Thymus (tissue), 11 donors: Measurements from ENCODE around the gene ZFR2. TPM values are rescaled to one million over a fixed set of nuclear protein-coding genes. Genes with fewer than 3 reads are reported as not detected.

ENCODE experiments used
- DNase-seq, 9 donors: peaks; one replicate each; pipeline ENCODE4 v3.0.0-alpha.2; 2013; ENCODE audit warnings: low spot score in 9 of 9, low read depth in 6 of 9, missing footprints in 1 of 9
- H3K27ac ChIP-seq, 2 donors: one replicate each; pipeline ENCODE4 v1.5.1; 2013; ENCODE audit warnings: control low read depth in 1 of 2, low read depth in 1 of 2, low read length in 1 of 2, mild to moderate bottlenecking in 1 of 2, moderate library complexity in 1 of 2
- H3K27me3 ChIP-seq, 2 donors: one replicate each; pipeline ENCODE4 v1.5.1; 2013; ENCODE audit warnings: low read length in 1 of 2; ENCODE audit not compliant: control insufficient read depth in 2 of 2, insufficient read depth in 1 of 2
- H3K36me3 ChIP-seq, 2 donors: one replicate each; pipeline ENCODE4 v1.5.1; 2013; ENCODE audit warnings: low read length in 1 of 2, mild to moderate bottlenecking in 1 of 2, moderate library complexity in 1 of 2; ENCODE audit not compliant: control insufficient read depth in 2 of 2, insufficient read depth in 2 of 2
- H3K4me1 ChIP-seq, 2 donors: one replicate each; pipeline ENCODE4 v1.5.1; 2013; ENCODE audit warnings: low read length in 2 of 2; ENCODE audit not compliant: control insufficient read depth in 2 of 2, insufficient read depth in 2 of 2
- H3K4me3 ChIP-seq, 2 donors: one replicate each; pipeline ENCODE4 v1.5.1; 2013; ENCODE audit warnings: low read length in 2 of 2, control low read depth in 1 of 2, mild to moderate bottlenecking in 1 of 2
- H3K9me3 ChIP-seq, 2 donors: one replicate each; pipeline ENCODE4 v1.5.1; 2013; ENCODE audit warnings: low read length in 1 of 2, mild to moderate bottlenecking in 1 of 2; ENCODE audit not compliant: control insufficient read depth in 2 of 2, insufficient read depth in 1 of 2
- WGBS: extraction: QIAGEN DNeasy Blood & Tissue Kit; methylation state at CpG from one replicate; pipeline ENCODE4 v1.1.7; 2013; 5-methylcytosine and 5-hydroxymethylcytosine counted together
- polyA plus RNA-seq: library from polyadenylated mRNA; stranded (reverse); fragments of 200-250 nt; gene quantifications from one replicate; pipeline ENCODE4 v1.2.3, GENCODE V29; 2013
- total RNA-seq: library from RNA; stranded (reverse); fragments of 120-200 nt; gene quantifications from one replicate; pipeline ENCODE4 v1.2.4, GENCODE V29; 2013
- donor health status: healthy.

Gene ZFR2
- total and polyA plus RNA-seq, 2 donors, result 0.32 to 0.33 TPM

DNA sequence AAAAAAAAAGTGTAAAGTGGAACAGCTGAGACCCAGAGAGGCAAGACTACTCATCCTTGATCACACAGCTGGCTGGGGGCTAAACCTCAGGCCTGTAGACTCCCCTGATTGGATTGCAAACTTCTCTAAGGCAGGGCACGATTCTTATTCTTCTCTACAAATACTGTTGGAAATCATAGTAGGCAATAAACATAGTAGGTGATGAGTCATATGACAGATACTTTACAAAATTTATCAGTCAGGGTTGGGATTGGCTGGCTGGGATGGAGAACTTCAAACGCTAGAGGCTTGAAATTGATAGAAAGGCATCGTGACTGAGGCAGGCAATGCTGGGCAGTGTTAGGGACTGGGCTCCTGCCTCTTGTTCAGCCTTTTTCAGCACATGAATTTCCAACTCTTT lies 76.7 kb downstream of the ZFR2 start:
- H3K4me1 ChIP-seq, result no peaks in the 10 kb centered on the region
- peaks cover 2 to 18% of the 10 kb centered on the region in 2 donors for H3K9me3 ChIP-seq
- WGBS, result 94% methylated on average over 3 of the region's 3 CpGs
- H3K27ac ChIP-seq, result no peak overlapping the region
- no peak for DNase-seq
- no peaks in the 10 kb centered on the region for H3K36me3 ChIP-seq
- H3K4me3 ChIP-seq, result no peak overlapping the region
- peaks cover 4 to 14% of the 10 kb centered on the region in 2 donors for H3K27me3 ChIP-seq

DNA sequence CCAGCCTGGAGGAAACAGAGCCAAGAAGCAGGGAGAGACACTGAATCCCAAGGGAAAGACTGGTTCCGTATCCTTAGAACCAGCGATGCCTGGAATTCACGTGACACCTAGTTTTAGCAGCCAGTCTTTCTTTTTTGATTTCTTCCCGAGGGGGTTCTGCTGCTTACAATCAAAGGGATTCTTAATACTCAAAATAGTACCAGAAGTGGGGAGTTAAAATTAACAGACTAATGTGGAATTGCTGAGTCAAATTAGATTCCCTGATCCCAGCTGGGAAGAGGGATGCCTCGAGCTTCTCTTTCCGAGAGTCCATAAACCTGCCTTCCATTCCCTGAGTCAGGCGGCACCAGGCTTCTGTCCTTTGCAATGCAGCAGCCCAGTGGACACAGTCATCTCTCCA lies 77.9 kb downstream of the ZFR2 start:
- DNase-seq, result no peak
- Histone ChIP-seq H3K9me3 (peaks cover 0 to 12% of the 10 kb centered on the region in 2 donors), H3K4me1 (no peaks in the 10 kb centered on the region), H3K4me3 (no peak overlapping the region), H3K36me3 (no peaks in the 10 kb centered on the region), H3K27me3 (peaks cover 15 to 25% of the 10 kb centered on the region in 2 donors), H3K27ac (no peak overlapping the region)
- WGBS, result 86% methylated on average over 7 of the region's 7 CpGs

DNA sequence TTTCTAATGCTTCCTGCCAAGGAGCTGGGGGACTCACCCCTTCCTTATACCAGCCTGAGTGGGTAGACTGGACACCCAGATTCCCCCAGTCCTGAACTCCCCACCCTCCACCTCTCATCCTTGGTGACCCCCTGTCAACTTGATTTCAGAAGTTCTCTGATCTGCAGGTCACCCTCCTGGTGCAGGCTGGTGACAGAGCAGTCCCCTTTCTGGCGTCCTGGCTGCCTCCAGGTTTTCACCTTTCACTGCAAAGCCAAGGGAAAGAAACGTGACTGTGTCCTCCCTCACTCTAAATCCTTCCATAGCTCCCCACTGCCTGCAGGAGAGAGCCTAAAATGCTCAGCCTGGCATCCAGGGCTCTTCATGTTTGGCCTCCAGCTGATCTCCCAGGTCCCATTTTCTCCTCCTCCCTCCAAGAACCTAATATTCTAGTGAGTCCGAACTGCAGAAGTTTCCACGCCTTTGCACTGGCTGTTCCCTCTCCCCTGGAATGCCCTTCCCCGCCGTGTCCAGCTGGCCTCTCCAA lies 78.6 kb downstream of the ZFR2 start:
- no peaks in the 10 kb centered on the region for H3K36me3 ChIP-seq
- peaks cover 21 to 31% of the 10 kb centered on the region in 2 donors for H3K27me3 ChIP-seq
- WGBS, result 89% methylated on average over 6 of the region's 6 CpGs
- H3K9me3 ChIP-seq, result peaks cover 0 to 15% of the 10 kb centered on the region in 2 donors
- no peak overlapping the region for H3K4me3 ChIP-seq
- H3K4me1 ChIP-seq, result peaks cover 0 to 3% of the 10 kb centered on the region in 2 donors
- no peak overlapping the region for H3K27ac ChIP-seq
- DNase-seq, result no peak

DNA sequence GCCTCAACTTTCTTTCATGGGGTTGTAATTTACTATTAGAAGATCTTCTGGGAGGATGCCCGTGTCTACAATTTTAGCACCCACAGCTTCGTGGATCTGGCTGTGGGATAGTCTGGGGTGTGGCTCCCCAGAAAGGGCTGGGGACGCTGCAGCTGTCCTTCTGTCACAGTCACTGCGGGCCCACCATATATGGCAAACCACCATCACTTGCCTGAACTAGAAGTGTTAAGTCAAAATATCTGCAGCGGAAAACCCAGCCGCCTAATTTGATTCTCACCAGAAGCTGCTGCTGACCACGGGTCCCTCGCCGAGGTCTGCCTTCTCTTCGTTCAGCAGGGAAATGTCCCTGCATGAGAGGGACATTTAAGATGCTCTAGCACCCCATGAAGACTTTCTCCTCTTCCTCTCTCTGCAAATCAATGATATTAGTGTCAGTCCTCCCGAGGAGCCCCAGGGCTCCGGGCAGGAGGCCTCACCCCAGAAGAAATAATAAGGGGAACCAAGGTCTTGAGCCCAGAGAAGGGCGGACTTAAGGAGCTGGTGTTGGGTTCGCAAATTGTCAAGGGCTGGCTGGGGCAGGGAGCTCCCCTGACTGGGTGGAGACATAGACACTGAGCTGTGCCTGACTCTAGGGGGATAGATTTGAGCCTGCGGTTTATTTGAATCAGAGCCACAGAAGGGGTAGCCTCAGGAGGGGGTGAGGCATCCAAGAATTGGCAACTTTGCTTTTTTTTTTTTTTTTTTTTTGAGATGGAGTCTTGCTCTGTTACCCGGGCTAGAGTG lies 79.7 kb downstream of the ZFR2 start:
- H3K27me3 ChIP-seq, result peaks cover 30 to 42% of the 10 kb centered on the region in 2 donors
- no peak overlapping the region for H3K4me3 ChIP-seq

DNA sequence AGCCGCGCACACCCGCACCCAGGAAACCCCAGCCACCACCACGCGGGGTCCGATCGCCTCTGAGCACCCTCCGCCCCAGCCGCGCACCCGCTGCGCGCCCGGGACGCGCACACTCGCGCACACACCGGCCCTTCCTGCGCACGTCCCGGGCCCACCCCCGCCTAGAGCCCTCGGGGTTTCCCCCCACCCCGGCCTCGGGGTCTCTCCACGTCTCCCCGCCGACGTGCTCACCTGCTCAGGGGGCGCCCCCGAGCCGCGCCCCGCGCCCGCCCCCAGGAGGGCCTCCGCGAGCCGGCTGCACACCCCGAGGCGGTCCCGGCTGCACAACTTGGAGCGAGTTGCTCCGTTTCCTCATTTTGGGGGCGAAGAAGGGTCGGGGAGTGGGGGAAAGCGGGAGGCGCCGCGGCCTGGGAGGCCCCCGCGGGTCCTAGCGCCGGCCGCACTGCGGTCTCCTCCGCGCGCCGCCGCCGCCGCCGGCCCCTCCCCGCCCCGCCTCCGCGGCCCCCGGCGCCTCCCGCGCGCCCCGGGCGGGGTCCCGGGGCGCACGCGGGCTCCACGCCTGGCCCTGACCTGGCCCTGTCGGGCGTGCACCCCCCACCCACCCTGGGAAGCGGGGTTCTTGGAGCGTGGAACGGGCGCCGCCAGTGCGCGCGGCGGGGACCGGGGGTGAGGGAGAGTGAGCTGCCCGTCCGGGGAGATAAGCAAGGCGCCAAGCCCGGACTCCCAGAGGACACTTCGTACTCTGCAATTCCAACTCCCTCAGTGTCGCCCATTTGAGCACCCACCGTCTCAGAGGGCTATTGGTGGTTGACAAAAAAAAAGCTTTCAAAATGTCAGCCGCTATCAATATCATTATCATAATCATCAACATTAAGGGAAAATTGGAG lies 82.7 kb downstream of the ZFR2 start, which contains the start of gene MATK:
TSS of gene MATK (minus strand) at position 444 of the 887 bp plus-strand sequence. CDS start 1,246 bp downstream, outside the sequence.
- 4% methylated on average over 101 of the region's 101 CpGs for WGBS
- DNase-seq, result no peak
- Histone ChIP-seq H3K9me3 (peaks cover 11 to 28% of the 10 kb centered on the region in 2 donors), H3K4me1 (peaks cover 0 to 3% of the 10 kb centered on the region in 2 donors), H3K27ac (no peak within 1 kb of the TSS), H3K27me3 (peaks cover 31 to 48% of the 10 kb centered on the region in 2 donors), H3K36me3 (no peaks in the 10 kb centered on the region), H3K4me3 (peak within 1 kb of the TSS; percentile 18 to 53)

More for the DNA sequence above, 79.7 kb downstream of the ZFR2 start:
- Histone ChIP-seq H3K9me3 (peaks cover 0 to 15% of the 10 kb centered on the region in 2 donors), H3K36me3 (no peaks in the 10 kb centered on the region), H3K4me1 (peaks cover 0 to 3% of the 10 kb centered on the region in 2 donors), H3K27ac (no peak overlapping the region)
- no peak for DNase-seq
- 70% methylated on average over 16 of the region's 16 CpGs for WGBS

DNA sequence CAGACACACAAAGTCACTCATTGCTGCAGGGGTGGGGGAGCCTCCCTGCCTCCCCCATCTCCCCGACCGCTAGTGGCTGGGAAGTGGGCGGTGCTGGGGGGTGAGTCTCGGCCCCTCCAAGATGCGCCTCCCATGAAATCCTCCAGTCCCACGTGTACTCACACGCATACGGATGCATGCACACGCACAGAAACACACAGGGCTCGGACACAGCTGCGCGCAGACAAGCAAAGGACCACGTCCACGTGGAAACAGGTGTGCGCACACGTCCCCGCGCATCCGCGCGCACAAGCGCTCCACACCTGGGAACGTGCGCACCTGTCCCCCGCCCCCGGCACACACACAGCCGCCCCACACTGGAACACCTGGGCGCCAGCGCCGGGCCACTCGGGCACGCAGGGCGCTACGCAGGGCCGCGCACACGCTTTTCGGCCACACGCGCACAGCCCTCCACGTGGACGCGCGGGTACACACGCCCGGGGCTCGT lies 83.3 kb downstream of the ZFR2 start:
- peaks cover 31 to 46% of the 10 kb centered on the region in 2 donors for H3K27me3 ChIP-seq
- peak overlapping the region; percentile 18 to 53 for H3K4me3 ChIP-seq
- peaks cover 11 to 30% of the 10 kb centered on the region in 2 donors for H3K9me3 ChIP-seq
- peaks cover 0 to 3% of the 10 kb centered on the region in 2 donors for H3K4me1 ChIP-seq
- DNase-seq, result peak in 1 of 9 donors; percentile 21
- no peaks in the 10 kb centered on the region for H3K36me3 ChIP-seq
- no peak overlapping the region for H3K27ac ChIP-seq
- under 1% methylated on average over 47 of the region's 47 CpGs for WGBS

DNA sequence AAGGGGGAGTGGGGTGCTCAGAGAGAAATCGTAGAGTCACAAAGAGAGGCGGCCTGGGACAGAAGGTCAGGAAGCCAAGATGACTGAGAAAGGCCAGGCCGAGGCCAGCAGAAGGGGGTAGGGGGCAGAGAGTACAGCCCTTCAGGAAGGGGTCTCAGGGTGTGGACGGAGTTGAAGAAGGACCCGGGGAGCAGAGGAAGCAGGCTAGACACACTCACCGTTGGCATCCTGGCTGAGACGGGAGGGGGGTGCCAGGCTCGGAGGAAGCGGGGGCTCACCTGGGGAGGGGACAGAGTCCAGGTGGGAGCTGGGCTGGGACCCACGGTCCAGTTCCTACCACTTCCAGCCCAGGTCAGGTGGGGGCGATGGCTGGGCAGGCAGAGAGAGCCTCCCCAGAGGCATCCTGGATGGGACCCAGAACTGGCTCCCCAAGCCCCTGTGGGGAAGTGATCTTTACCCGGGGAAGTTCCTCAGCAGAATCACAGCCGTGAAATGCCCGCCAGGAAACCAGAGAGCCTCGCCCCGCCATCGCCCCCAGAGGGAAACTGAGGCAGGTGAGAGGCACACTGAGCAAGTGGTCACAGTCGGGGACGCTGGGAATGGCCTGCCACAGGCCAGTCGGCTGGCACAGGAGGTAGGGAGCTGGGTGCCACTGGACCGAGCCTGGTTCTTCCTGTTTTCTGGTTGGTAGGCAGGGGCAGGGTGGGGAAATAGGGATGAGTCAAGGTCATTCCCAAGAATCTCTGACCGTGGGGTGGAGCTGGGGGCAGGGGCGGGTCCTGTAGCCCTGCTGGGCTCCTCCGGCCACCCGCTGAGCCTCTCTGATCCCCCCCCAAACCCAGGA lies 84.0 kb downstream of the ZFR2 start:
- Histone ChIP-seq H3K9me3 (peaks cover 11 to 32% of the 10 kb centered on the region in 2 donors), H3K27ac (no peak overlapping the region), H3K4me3 (peak overlapping the region; percentile 18 to 53), H3K36me3 (no peaks in the 10 kb centered on the region), H3K27me3 (peaks cover 31 to 43% of the 10 kb centered on the region in 2 donors), H3K4me1 (peaks cover 0 to 3% of the 10 kb centered on the region in 2 donors)
- 52% methylated on average over 25 of the region's 25 CpGs for WGBS
- DNase-seq, result no peak
